HepG2 (cell line): ENCODE results near the gene RNFT2. TPM values are rescaled to one million over a fixed set of nuclear protein-coding genes. Genes with fewer than 3 reads are reported as not detected.

Experiments used
- ATAC-seq: fragments of 200-7000 bp; cut with Tn5 transposase; 3 replicates; pipeline ENCODE4 v1.9.1; 2020; ENCODE audit warnings: mild to moderate bottlenecking, moderate library complexity
- BruUV-seq: library from RNA; stranded (reverse); fragments of 400-500 nt; replicated peaks from 2 replicates; lab custom pipeline; 2021; lab: Mats Ljungman, UMichigan
- CTCF ChIA-PET: fragments of 300-600 bp; formaldehyde crosslinking; extraction: SDS; loops from one replicate; lab custom pipeline; 2021; ENCODE audit warnings: low total read pairs, inconsistent platforms, low intra/inter-chr PET ratio; lab: Yijun Ruan, JAX
- POLR2A ChIA-PET: fragments of 350-600 bp; sonication (Branson Sonifier 250); formaldehyde crosslinking; loops from one replicate; lab custom pipeline; 2020; ENCODE audit warnings: antibody characterized with exemption, inconsistent platforms; lab: Yijun Ruan, JAX
- DNase-seq: peaks from one replicate; pipeline ENCODE4 v3.0.0-alpha.2; 2015; ENCODE audit warnings: low spot score
- FAIRE-seq: peaks from 3 replicates; lab custom pipeline; 2011; peaks lifted over from hg19 to GRCh38; lab: Jason Lieb, UNC
- H2AFZ ChIP-seq: one replicate; pipeline ENCODE4 v1.6.1; 2011; ENCODE audit warnings: low read length, inconsistent platforms
- H3K27ac ChIP-seq: fragments of 300-600 bp; 3 replicates; pipeline ENCODE4 v1.8.0; 2011; ENCODE audit warnings: mixed run types, mild to moderate bottlenecking, mixed read lengths, low read length, inconsistent platforms; ENCODE audit not compliant: insufficient read depth; ENCODE audit errors: extremely low read length
- H3K27me3 ChIP-seq, 2 experiments: fragments of 200-600 bp in 1 of 2; 2 replicates in 1 of 2; 3 replicates in 1 of 2; pipeline versions ENCODE4 v1.6.0 to v1.8.0; 2011; ENCODE audit warnings: low read length in 2 of 2, mild to moderate bottlenecking in 2 of 2, moderate library complexity in 2 of 2, inconsistent platforms in 1 of 2; ENCODE audit not compliant: insufficient read depth in 2 of 2, control insufficient read depth in 1 of 2
- H3K36me3 ChIP-seq, 2 experiments: fragments of 200-600 bp in 1 of 2; replicated peaks in 1 of 2; 2 replicates in 1 of 2; 3 replicates in 1 of 2; pipeline versions ENCODE4 v1.5.1 to v1.8.0; 2011; ENCODE audit warnings: low read length in 2 of 2, inconsistent platforms in 1 of 2; ENCODE audit not compliant: insufficient read depth in 2 of 2, control insufficient read depth in 1 of 2
- H3K4me1 ChIP-seq: 2 replicates; pipeline ENCODE4 v1.5.1; 2012; ENCODE audit warnings: low read length, inconsistent platforms; ENCODE audit not compliant: insufficient read depth
- H3K4me2 ChIP-seq: 2 replicates; pipeline ENCODE4 v1.6.0; 2011; ENCODE audit warnings: low read depth, low read length, inconsistent platforms
- H3K4me3 ChIP-seq, 3 experiments: fragments of 200-600 bp in 1 of 3; sonication (generic), shearing (Covaris generic) in 1 of 3; replicated peaks in 1 of 3; 2 replicates each; pipeline ENCODE4 v1.5.1; 2011 to 2016; ENCODE audit warnings: low read length in 3 of 3, inconsistent platforms in 2 of 3, low read depth in 2 of 3, mild to moderate bottlenecking in 2 of 3, control low read depth in 1 of 3, mixed read lengths in 1 of 3; ENCODE audit not compliant: insufficient read depth in 1 of 3
- H3K79me2 ChIP-seq: one replicate; pipeline ENCODE4 v1.6.1; 2011; ENCODE audit warnings: low read length, inconsistent platforms; ENCODE audit not compliant: insufficient read depth
- H3K9ac ChIP-seq: 2 replicates; pipeline ENCODE4 v1.6.0; 2011; ENCODE audit warnings: mild to moderate bottlenecking, low read depth, low read length, inconsistent platforms; ENCODE audit not compliant: insufficient read depth
- H3K9me3 ChIP-seq: 2 replicates; pipeline ENCODE4 v1.5.1; 2012; ENCODE audit warnings: mild to moderate bottlenecking, low read length
- H4K20me1 ChIP-seq: 2 replicates; pipeline ENCODE4 v1.6.0; 2011; ENCODE audit warnings: inconsistent platforms, mild to moderate bottlenecking, low read length, moderate library complexity; ENCODE audit not compliant: insufficient read depth
- ASH2L ChIP-seq: fragments of 300-600, 200-600 bp; sonication (generic); IDR thresholded peaks from 2 replicates; pipeline ENCODE4 v1.7.0; 2017; ENCODE audit warnings: low read depth, mild to moderate bottlenecking, moderate library complexity, mixed read lengths, low read length; ENCODE audit not compliant: insufficient read length
- NR2F2 ChIP-seq: IDR thresholded peaks from 2 replicates; pipeline ENCODE4 v1.6.1; 2012; ENCODE audit warnings: low read depth, inconsistent platforms, borderline replicate concordance
- ZBTB38 ChIP-seq: sonication (generic); formaldehyde crosslinking; IDR thresholded peaks from 2 replicates; pipeline ENCODE4 v1.5.1; 2020; ENCODE audit warnings: mild to moderate bottlenecking, missing genetic modification reagents
- ZNF12 ChIP-seq: sonication (generic); formaldehyde crosslinking; IDR thresholded peaks from 2 replicates; pipeline ENCODE4 v1.5.0; 2020; ENCODE audit warnings: missing genetic modification reagents
- ZNF138 ChIP-seq: sonication (generic); formaldehyde crosslinking; IDR thresholded peaks from 2 replicates; pipeline ENCODE4 v1.5.0; 2020; ENCODE audit warnings: mild to moderate bottlenecking, low read depth, missing genetic modification reagents
- ZNF329 ChIP-seq: sonication (generic); formaldehyde crosslinking; IDR thresholded peaks from 2 replicates; pipeline ENCODE4 v1.9.0; 2021; ENCODE audit warnings: low read depth, mild to moderate bottlenecking, missing genetic modification reagents
- ZNF629 ChIP-seq: sonication (generic); formaldehyde crosslinking; conservative IDR thresholded peaks from 2 replicates; pipeline ENCODE4 v1.5.0; 2020; ENCODE audit warnings: missing genetic modification reagents
- ZNF768 ChIP-seq: sonication (generic); formaldehyde crosslinking; IDR thresholded peaks from 2 replicates; pipeline ENCODE4 v1.4.0; 2020; ENCODE audit warnings: missing genetic modification reagents
- WGBS: methylation state at CpG from one replicate; pipeline ENCODE4 v1.1.6; 2017; ENCODE audit warnings: low lambda C conversion rate; 5-methylcytosine and 5-hydroxymethylcytosine counted together
- in situ Hi-C: cut with HindIII; loops from 2 replicates; pipeline ENCODE4 v1.10.0; 2017; ENCODE audit warnings: low pct_unique_long_range_greater_than_20kb; ENCODE audit not compliant: extremely low pct_ligation_motif_present
- intact Hi-C: fragments of 100-400 bp; cut with micrococcal nuclease; formaldehyde crosslinking; loops from one replicate; pipeline ENCODE4 v1.10.0; 2022; ENCODE audit not compliant: unreplicated experiment
- polyA plus RNA-seq, 8 experiments: library from polyadenylated mRNA; depleted of rRNA in 3 of 8; stranded (reverse) in 7 of 8; unstranded in 1 of 8; fragments of >200 nt; fragmentation: Illumina TruSeq in 4 of 8; extraction: Trizol in 4 of 8; gene quantifications; 2 replicates each; pipeline versions ENCODE4 v1.2.1 to v1.2.3, GENCODE V29; 2011 to 2016; ENCODE audit warnings: low read depth in 4 of 8, missing spikeins in 1 of 8, mixed read lengths in 1 of 8; ENCODE audit not compliant: insufficient read depth in 1 of 8
- total RNA-seq, 5 experiments: library from RNA; depleted of rRNA; stranded (reverse); fragments of >200 nt; fragmentation: Illumina TruSeq; extraction: Trizol; gene quantifications; 2 replicates each; pipeline ENCODE4 v1.2.3, GENCODE V29; 2016; ENCODE audit warnings: low read depth in 1 of 5
- TF ChIP-seq, protein P1 (sequence below): sonication (generic); formaldehyde crosslinking; IDR thresholded peaks from 2 replicates; pipeline ENCODE4 v1.9.0; 2022; ENCODE audit warnings: missing genetic modification reagents, mild to moderate bottlenecking, borderline replicate concordance
- TF ChIP-seq, protein P2 (sequence below): sonication (generic); formaldehyde crosslinking; IDR thresholded peaks from 2 replicates; pipeline ENCODE4 v1.4.0; 2020; ENCODE audit warnings: missing genetic modification reagents, borderline replicate concordance

The RNFT2 gene
- total and polyA plus RNA-seq, 2 of the 13 experiments (the other 11 are each of a cell fraction or from before 2014, with no cell fraction given) = 3.3 to 8.3 TPM

DNA sequence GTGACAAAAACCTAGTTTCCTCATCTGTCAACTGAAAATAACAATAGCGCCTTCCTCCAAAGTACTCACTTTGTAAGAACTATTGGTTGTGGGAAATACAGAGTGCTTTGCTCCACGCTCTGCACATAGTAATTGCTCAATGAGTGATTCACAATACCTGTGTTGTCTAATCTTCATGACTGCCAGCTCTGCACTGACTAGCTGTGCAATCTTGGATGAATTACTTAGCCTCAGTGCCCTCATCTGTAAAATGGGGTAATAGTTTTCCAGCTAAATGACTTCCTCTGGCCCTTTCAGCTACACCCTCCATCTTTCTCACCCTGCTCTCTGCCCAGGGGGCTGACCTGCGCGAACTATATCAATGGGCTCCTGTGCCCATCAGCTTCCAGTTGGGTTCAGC lies 42.8 kb downstream of the RNFT2 start:
- no peaks in the 10 kb centered on the region for H3K79me2 ChIP-seq
- H3K4me3 ChIP-seq = no peak overlapping the region
- H3K9me3 ChIP-seq = no peaks in the 10 kb centered on the region
- peaks cover 0 to 1% of the 10 kb centered on the region in 2 experiments; a peak in 2 of 5 replicates for H3K36me3 ChIP-seq
- 73% methylated on average over 4 of the region's 4 CpGs for WGBS
- CTCF ChIA-PET = no interaction called here
- no peak overlapping the region for H2AFZ ChIP-seq
- no TSS peak for BruUV-seq
- ATAC-seq (no peak), FAIRE-seq (no peak), DNase-seq (no peak)
- H3K9ac ChIP-seq = no peak overlapping the region
- no peak overlapping the region for H3K27ac ChIP-seq
- no peaks in the 10 kb centered on the region for H3K4me1 ChIP-seq
- no peak overlapping the region for H3K4me2 ChIP-seq
- 0 out of 2 replicates have a peak, but pooled peaks have one; percentile 36 for TF ChIP-seq ZNF629 (CRISPR knock-in tag)
- no peak for TF ChIP-seq ZBTB38 (CRISPR knock-in tag)
- no peaks in the 10 kb centered on the region for H4K20me1 ChIP-seq
- intact Hi-C loops (no loop called here), in situ Hi-C loops (no loop called here)
- POLR2A ChIA-PET = no interaction called here
- H3K27me3 ChIP-seq = no peaks in the 10 kb centered on the region

DNA sequence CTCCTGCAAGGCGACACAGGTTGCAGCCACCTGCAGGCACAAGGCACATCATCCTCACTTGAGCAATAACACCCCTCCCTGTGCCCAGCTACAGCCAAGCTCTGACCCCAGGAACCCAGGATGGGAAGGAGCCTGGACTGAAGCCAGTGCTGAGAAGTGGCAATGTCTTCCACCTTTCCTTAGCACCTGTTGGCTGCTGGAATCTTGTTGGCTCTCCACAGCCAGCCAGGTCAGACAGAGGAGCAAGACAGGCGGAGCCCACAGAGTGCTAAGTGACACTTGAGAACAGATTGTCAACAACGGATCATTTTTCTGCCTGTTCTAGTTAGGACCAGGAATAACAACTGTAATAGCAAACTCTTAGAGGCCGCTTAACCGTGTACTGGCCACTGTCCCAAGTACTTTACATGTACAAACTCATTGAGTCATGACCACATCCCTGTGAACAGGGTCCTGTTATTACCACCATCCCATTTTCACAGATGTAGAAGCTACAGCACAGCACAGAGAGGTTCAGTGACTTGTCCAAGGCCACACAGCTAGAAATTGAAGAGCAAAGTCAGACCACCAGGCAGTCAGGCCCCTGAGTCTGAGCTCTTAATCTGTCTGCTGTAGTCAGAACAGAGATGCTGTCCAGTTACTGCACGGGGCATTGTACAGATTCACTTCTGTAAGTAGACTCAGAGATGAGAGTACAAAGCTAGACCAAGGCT lies 45.6 kb downstream of the RNFT2 start:
- CTCF ChIA-PET = no interaction called here
- Histone ChIP-seq H3K4me1 (no peaks in the 10 kb centered on the region), H3K4me3 (no peak overlapping the region), H3K27ac (no peak overlapping the region), H3K79me2 (no peaks in the 10 kb centered on the region), H3K4me2 (no peak overlapping the region), H3K9me3 (no peaks in the 10 kb centered on the region), H3K36me3 (peaks cover 0 to 1% of the 10 kb centered on the region in 2 experiments; a peak in 3 of 5 replicates), H2AFZ (no peak overlapping the region), H3K27me3 (no peaks in the 10 kb centered on the region), H4K20me1 (no peaks in the 10 kb centered on the region), H3K9ac (no peak overlapping the region)
- TF ChIP-seq, protein P1, sequence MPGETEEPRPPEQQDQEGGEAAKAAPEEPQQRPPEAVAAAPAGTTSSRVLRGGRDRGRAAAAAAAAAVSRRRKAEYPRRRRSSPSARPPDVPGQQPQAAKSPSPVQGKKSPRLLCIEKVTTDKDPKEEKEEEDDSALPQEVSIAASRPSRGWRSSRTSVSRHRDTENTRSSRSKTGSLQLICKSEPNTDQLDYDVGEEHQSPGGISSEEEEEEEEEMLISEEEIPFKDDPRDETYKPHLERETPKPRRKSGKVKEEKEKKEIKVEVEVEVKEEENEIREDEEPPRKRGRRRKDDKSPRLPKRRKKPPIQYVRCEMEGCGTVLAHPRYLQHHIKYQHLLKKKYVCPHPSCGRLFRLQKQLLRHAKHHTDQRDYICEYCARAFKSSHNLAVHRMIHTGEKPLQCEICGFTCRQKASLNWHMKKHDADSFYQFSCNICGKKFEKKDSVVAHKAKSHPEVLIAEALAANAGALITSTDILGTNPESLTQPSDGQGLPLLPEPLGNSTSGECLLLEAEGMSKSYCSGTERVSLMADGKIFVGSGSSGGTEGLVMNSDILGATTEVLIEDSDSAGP (CRISPR knock-in tag) = no peak
- TF ChIP-seq ZNF329 (CRISPR knock-in tag) (no peak), ZNF138 (CRISPR knock-in tag) (no peak), NR2F2 (no peak), ZNF768 (CRISPR knock-in tag) (peak; percentile 54; the same call in 1 of the 2 replicates), ZNF12 (CRISPR knock-in tag) (no peak), ASH2L (no peak)
- TF ChIP-seq, protein P2, sequence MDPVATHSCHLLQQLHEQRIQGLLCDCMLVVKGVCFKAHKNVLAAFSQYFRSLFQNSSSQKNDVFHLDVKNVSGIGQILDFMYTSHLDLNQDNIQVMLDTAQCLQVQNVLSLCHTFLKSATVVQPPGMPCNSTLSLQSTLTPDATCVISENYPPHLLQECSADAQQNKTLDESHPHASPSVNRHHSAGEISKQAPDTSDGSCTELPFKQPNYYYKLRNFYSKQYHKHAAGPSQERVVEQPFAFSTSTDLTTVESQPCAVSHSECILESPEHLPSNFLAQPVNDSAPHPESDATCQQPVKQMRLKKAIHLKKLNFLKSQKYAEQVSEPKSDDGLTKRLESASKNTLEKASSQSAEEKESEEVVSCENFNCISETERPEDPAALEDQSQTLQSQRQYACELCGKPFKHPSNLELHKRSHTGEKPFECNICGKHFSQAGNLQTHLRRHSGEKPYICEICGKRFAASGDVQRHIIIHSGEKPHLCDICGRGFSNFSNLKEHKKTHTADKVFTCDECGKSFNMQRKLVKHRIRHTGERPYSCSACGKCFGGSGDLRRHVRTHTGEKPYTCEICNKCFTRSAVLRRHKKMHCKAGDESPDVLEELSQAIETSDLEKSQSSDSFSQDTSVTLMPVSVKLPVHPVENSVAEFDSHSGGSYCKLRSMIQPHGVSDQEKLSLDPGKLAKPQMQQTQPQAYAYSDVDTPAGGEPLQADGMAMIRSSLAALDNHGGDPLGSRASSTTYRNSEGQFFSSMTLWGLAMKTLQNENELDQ (CRISPR knock-in tag) = no peak
- no peak for ATAC-seq
- BruUV-seq = no TSS peak
- FAIRE-seq = no peak
- no peak for DNase-seq
- WGBS = 86% methylated on average over 5 of the region's 6 CpGs
- in situ Hi-C loops (no loop called here), intact Hi-C loops (no loop called here)
- POLR2A ChIA-PET = no interaction called here
